ENCODE results near the gene TRPM1. TPM values are rescaled to one million over a fixed set of nuclear protein-coding genes. Genes with fewer than 3 reads are reported as not detected.

Gene TRPM1
- total and polyA plus RNA-seq, 9 of the 15 experiments (the other 6 are each of a cell fraction or from before 2014, with no cell fraction given), result 0.01 to 0.06 (median 0.03) TPM; not detected in 5

DNA sequence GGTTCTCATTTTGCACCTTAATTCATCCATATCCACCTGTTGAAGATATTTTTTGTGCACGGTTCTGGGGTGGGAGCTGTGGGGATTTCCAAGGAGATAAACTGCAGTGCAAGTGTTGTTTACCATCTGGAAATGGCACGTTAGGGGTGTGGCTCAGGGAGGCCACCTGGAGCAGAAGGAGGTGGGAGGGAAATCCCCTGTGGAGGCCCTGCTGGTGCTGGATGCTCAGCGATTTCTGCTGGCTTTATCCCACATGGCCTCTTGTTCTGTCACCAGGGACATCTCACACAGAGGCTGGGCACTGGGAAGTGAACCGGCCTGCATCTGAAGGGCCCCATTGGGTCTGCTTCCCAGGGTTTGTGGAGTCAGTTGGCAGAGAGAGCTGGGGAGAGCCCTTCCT lies 24.3 kb downstream of the TRPM1 start:
- Histone ChIP-seq H3K36me3 (ENCODE audit: control insufficient read depth, insufficient read depth, low read length) (no peaks in the 10 kb centered on the region), H3K27me3 (ENCODE audit: control insufficient read depth in 2 of 2, insufficient read depth in 2 of 2, low read length in 2 of 2) (peaks cover 10 to 30% of the 10 kb centered on the region in 2 experiments; a peak in 4 of 5 replicates), H3K9me3 (replicated peaks; ENCODE audit: control insufficient read depth, insufficient read depth, low read depth, low read length) (no peaks in the 10 kb centered on the region), H3K27ac (ENCODE audit: extremely low read depth, low read depth, low read length) (no peak overlapping the region), H3K9me1 (ENCODE audit: control insufficient read depth, insufficient read depth, low read length) (peaks cover 4% of the 10 kb centered on the region), H3K4me2 (ENCODE audit: insufficient read depth, low read length) (no peak overlapping the region), H3K4me3 (no peak overlapping the region), H4K20me1 (replicated peaks; ENCODE audit: control insufficient read depth, insufficient read depth, low read length) (no peaks in the 10 kb centered on the region), H3K9ac (ENCODE audit: insufficient read depth in 1 of 2, low read depth in 2 of 2, low read length in 2 of 2) (no peak overlapping the region), H3K79me2 (ENCODE audit: control insufficient read depth, insufficient read depth, low read length) (no peaks in the 10 kb centered on the region), H3K4me1 (replicated peaks in 1 of 2; ENCODE audit: control insufficient read depth in 2 of 2, insufficient read depth in 2 of 2, low read length in 2 of 2) (peaks cover 3 to 4% of the 10 kb centered on the region in 2 experiments; a peak in 2 of 5 replicates), H2AFZ (ENCODE audit: low read depth, low read length) (no peak overlapping the region)
- no peak for FAIRE-seq
- POLR2A ChIA-PET, result interaction anchor here (0.6 kb wide), 1 partner anchor 39 kb away, joined by 3 read pairs; no protein-coding TSS in a partner anchor
- DNase-seq (ENCODE audit: extremely low read depth in 1 of 4, low spot score in 3 of 4), result no peak
- intact Hi-C loops (cut with micrococcal nuclease) (loop anchor here (5.0 kb wide), 1 partner anchor 50 kb away; no protein-coding TSS in a partner anchor), in situ Hi-C loops (cut with MboI) (no loop called here)
- BruUV-seq (replicated peaks), result no TSS peak
- ATAC-seq, result no peak
- WGBS (ENCODE audit: insufficient coverage, low coverage, missing lambda C conversion rate), result 3% methylated on average over 4 of the region's 4 CpGs
- TF ChIP-seq, protein P1, sequence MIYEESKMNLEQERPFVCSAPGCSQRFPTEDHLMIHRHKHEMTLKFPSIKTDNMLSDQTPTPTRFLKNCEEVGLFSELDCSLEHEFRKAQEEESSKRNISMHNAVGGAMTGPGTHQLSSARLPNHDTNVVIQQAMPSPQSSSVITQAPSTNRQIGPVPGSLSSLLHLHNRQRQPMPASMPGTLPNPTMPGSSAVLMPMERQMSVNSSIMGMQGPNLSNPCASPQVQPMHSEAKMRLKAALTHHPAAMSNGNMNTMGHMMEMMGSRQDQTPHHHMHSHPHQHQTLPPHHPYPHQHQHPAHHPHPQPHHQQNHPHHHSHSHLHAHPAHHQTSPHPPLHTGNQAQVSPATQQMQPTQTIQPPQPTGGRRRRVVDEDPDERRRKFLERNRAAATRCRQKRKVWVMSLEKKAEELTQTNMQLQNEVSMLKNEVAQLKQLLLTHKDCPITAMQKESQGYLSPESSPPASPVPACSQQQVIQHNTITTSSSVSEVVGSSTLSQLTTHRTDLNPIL (CRISPR knock-in tag; IDR thresholded peaks at IDR 0.05), result no peak
- TF ChIP-seq, protein P2, sequence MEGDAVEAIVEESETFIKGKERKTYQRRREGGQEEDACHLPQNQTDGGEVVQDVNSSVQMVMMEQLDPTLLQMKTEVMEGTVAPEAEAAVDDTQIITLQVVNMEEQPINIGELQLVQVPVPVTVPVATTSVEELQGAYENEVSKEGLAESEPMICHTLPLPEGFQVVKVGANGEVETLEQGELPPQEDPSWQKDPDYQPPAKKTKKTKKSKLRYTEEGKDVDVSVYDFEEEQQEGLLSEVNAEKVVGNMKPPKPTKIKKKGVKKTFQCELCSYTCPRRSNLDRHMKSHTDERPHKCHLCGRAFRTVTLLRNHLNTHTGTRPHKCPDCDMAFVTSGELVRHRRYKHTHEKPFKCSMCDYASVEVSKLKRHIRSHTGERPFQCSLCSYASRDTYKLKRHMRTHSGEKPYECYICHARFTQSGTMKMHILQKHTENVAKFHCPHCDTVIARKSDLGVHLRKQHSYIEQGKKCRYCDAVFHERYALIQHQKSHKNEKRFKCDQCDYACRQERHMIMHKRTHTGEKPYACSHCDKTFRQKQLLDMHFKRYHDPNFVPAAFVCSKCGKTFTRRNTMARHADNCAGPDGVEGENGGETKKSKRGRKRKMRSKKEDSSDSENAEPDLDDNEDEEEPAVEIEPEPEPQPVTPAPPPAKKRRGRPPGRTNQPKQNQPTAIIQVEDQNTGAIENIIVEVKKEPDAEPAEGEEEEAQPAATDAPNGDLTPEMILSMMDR (IDR thresholded peaks at IDR 0.05 in 2 of 3, conservative IDR thresholded peaks at IDR 0.05 in 1 of 3; ENCODE audit: insufficient read depth in 2 of 3, low read depth in 1 of 3, low read length in 3 of 3), result no peak
- TF ChIP-seq TBP (optimal IDR thresholded peaks at IDR 0.05; ENCODE audit: low read depth, low read length), result no peak
- no peak for TF ChIP-seq CC2D1A (IDR thresholded peaks at IDR 0.05)
- TF ChIP-seq, protein P3, sequence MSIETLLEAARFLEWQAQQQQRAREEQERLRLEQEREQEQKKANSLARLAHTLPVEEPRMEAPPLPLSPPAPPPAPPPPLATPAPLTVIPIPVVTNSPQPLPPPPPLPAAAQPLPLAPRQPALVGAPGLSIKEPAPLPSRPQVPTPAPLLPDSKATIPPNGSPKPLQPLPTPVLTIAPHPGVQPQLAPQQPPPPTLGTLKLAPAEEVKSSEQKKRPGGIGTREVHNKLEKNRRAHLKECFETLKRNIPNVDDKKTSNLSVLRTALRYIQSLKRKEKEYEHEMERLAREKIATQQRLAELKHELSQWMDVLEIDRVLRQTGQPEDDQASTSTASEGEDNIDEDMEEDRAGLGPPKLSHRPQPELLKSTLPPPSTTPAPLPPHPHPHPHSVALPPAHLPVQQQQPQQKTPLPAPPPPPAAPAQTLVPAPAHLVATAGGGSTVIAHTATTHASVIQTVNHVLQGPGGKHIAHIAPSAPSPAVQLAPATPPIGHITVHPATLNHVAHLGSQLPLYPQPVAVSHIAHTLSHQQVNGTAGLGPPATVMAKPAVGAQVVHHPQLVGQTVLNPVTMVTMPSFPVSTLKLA (conservative IDR thresholded peaks at IDR 0.05), result no peak
- TF ChIP-seq ASH1L (IDR thresholded peaks at IDR 0.05; ENCODE audit: borderline replicate concordance, low read depth, partially characterized antibody), result no peak
- TF ChIP-seq, protein P4, sequence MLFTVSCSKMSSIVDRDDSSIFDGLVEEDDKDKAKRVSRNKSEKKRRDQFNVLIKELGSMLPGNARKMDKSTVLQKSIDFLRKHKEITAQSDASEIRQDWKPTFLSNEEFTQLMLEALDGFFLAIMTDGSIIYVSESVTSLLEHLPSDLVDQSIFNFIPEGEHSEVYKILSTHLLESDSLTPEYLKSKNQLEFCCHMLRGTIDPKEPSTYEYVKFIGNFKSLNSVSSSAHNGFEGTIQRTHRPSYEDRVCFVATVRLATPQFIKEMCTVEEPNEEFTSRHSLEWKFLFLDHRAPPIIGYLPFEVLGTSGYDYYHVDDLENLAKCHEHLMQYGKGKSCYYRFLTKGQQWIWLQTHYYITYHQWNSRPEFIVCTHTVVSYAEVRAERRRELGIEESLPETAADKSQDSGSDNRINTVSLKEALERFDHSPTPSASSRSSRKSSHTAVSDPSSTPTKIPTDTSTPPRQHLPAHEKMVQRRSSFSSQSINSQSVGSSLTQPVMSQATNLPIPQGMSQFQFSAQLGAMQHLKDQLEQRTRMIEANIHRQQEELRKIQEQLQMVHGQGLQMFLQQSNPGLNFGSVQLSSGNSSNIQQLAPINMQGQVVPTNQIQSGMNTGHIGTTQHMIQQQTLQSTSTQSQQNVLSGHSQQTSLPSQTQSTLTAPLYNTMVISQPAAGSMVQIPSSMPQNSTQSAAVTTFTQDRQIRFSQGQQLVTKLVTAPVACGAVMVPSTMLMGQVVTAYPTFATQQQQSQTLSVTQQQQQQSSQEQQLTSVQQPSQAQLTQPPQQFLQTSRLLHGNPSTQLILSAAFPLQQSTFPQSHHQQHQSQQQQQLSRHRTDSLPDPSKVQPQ (CRISPR knock-in tag; IDR thresholded peaks at IDR 0.05; ENCODE audit: borderline replicate concordance), result no peak
- no peak for TF ChIP-seq CHD2 (IDR thresholded peaks at IDR 0.05; ENCODE audit: low read depth, low read length)
- CTCF ChIA-PET (ENCODE audit: low intra/inter-chr PET ratio), result no interaction called here
